CD4-positive, alpha-beta memory T cell (primary cell): Measurements from ENCODE around the gene TMPRSS11F. TPM values are rescaled to one million over a fixed set of nuclear protein-coding genes. Genes with fewer than 3 reads are reported as not detected.
"Not testable (repeated sequence)": the region's sequence is repeated elsewhere in the genome, so short reads cannot be mapped to it uniquely, and the experiment has no call there.

Experiments
- CTCF ChIA-PET: fragments of 350-600 bp; sonication (Branson Sonifier 250); formaldehyde crosslinking; loops from one replicate; lab custom pipeline; 2021; ENCODE audit warnings: inconsistent platforms; ENCODE audit not compliant: partially characterized antibody; lab: Charles Lee
- POLR2A ChIA-PET: fragments of 350-600 bp; sonication (Branson Sonifier 250); formaldehyde crosslinking; loops from one replicate; lab custom pipeline; 2021; ENCODE audit not compliant: partially characterized antibody; lab: Charles Lee
- DNase-seq, 5 donors: peaks; one replicate each; pipeline versions ENCODE4 v3.0.0 to v3.0.0-alpha.2; 2020 to 2022; ENCODE audit warnings: mixed read lengths in 1 of 5
- H3K27ac ChIP-seq: one replicate; pipeline ENCODE4 v1.7.0; 2013; ENCODE audit warnings: low read depth, low read length
- H3K27me3 ChIP-seq: 2 replicates; pipeline ENCODE4 v1.7.0; 2013; ENCODE audit warnings: mild to moderate bottlenecking, low read length, moderate library complexity; ENCODE audit not compliant: insufficient read depth
- H3K36me3 ChIP-seq: 2 replicates; pipeline ENCODE4 v1.7.0; 2013; ENCODE audit warnings: mild to moderate bottlenecking, low read length, moderate library complexity; ENCODE audit not compliant: insufficient read depth
- H3K4me1 ChIP-seq: 2 replicates; pipeline ENCODE4 v1.7.0; 2013; ENCODE audit warnings: mild to moderate bottlenecking, low read length, moderate library complexity; ENCODE audit not compliant: insufficient read depth
- H3K4me3 ChIP-seq, 2 donors: one replicate each; pipeline ENCODE4 v1.7.0; 2013; ENCODE audit warnings: low read length in 2 of 2, mild to moderate bottlenecking in 1 of 2
- H3K9me3 ChIP-seq, 2 donors: one replicate each; pipeline ENCODE4 v1.7.0; 2013; ENCODE audit warnings: low read length in 2 of 2, control low read depth in 1 of 2; ENCODE audit not compliant: control insufficient read depth in 1 of 2
- H3K27ac Mint-ChIP-seq, 7 donors: one replicate each; pipeline ENCODE4 v1.8.0; 2020 to 2021; ENCODE audit warnings: mixed read lengths in 7 of 7, mild to moderate bottlenecking in 6 of 7, inconsistent platforms in 3 of 7, moderate library complexity in 3 of 7
- H3K27me3 Mint-ChIP-seq, 2 donors: one replicate each; pipeline ENCODE4 v1.8.0; 2020 to 2021; ENCODE audit warnings: mixed read lengths in 2 of 2
- H3K36me3 Mint-ChIP-seq, 2 donors: one replicate each; pipeline ENCODE4 v1.8.0; 2020 to 2021; ENCODE audit warnings: mixed read lengths in 2 of 2, inconsistent platforms in 1 of 2, mild to moderate bottlenecking in 1 of 2
- H3K4me1 Mint-ChIP-seq, 4 donors: one replicate each; pipeline ENCODE4 v1.8.0; 2020 to 2021; ENCODE audit warnings: mixed read lengths in 4 of 4, mild to moderate bottlenecking in 1 of 4
- H3K4me3 Mint-ChIP-seq, 8 donors: one replicate each; pipeline ENCODE4 v1.8.0; 2020 to 2021; ENCODE audit warnings: mixed read lengths in 8 of 8, mild to moderate bottlenecking in 7 of 8, moderate library complexity in 6 of 8, inconsistent platforms in 3 of 8
- H3K9me3 Mint-ChIP-seq, 8 donors: one replicate each; pipeline ENCODE4 v1.8.0; 2020 to 2021; ENCODE audit warnings: mixed read lengths in 8 of 8, mild to moderate bottlenecking in 5 of 8, inconsistent platforms in 3 of 8, moderate library complexity in 1 of 8
- intact Hi-C: fragments of 100-400 bp; cut with micrococcal nuclease; formaldehyde crosslinking; loops from one replicate; pipeline ENCODE4 v1.15.1; 2023
- polyA plus RNA-seq, 2 donors: library from polyadenylated mRNA; unstranded; fragments of 300-500 nt; fragmentation: Illumina TruSeq; gene quantifications; one replicate each; pipeline ENCODE4 v1.2.3, GENCODE V29; 2021
- total RNA-seq, 2 experiments: library from RNA; stranded (reverse); gene quantifications; one replicate each; pipeline ENCODE4 v1.2.3, GENCODE V29; 2021

Gene TMPRSS11F
- total RNA-seq: not detected
- polyA plus RNA-seq: not detected

GRCh38 chr4:68129793-68130192 lies at the start of gene TMPRSS11F:
Gene TMPRSS11F, minus strand, starts transcription at chr4:68129869. Its CDS starts 49 bp downstream, at chr4:68129820.
- Histone ChIP-seq H3K27ac (no peak within 1 kb of the TSS), H3K4me1 (no peaks in the 10 kb centered on the region), H3K9me3 (no peaks in the 10 kb centered on the region), H3K36me3 (no peaks in the 10 kb centered on the region), H3K4me3 (no peak within 1 kb of the TSS), H3K27me3 (no peaks in the 10 kb centered on the region)
- Mint-ChIP-seq H3K27ac (no peak within 1 kb of the TSS), H3K36me3 (no peaks in the 10 kb centered on the region), H3K27me3 (peaks cover 0 to 3% of the 10 kb centered on the region in 2 donors), H3K4me1 (no peaks in the 10 kb centered on the region), H3K4me3 (no peak within 1 kb of the TSS), H3K9me3 (peaks cover 2 to 19% (median 6%) of the 10 kb centered on the region in 8 donors)
- ChIA-PET POLR2A (no interaction called here), CTCF (no interaction called here)
- no peak for DNase-seq
- intact Hi-C loops: no loop called here

- no peaks in the 10 kb centered on the region for H3K36me3 ChIP-seq
- Mint-ChIP-seq H3K4me3 (no peak overlapping the region), H3K9me3 (no peaks in the 10 kb centered on the region), H3K27ac (no peak overlapping the region), H3K27me3 (peaks cover 3 to 4% of the 10 kb centered on the region in 2 donors), H3K36me3 (no peaks in the 10 kb centered on the region), H3K4me1 (peaks cover 0 to 2% (median under 1%) of the 10 kb centered on the region in 4 donors)
- intact Hi-C loops: loop anchor here (5.0 to 10.0 kb wide), 3 partner anchors 192 to 1090 kb away; no protein-coding TSS in a partner anchor
- no peaks in the 10 kb centered on the region for H3K27me3 ChIP-seq
- no peak for DNase-seq
- H3K9me3 ChIP-seq: no peaks in the 10 kb centered on the region
- no peaks in the 10 kb centered on the region for H3K4me1 ChIP-seq
- ChIA-PET CTCF (interaction anchor here (0.8 kb wide), 1 partner anchor 627 kb away, joined by 3 read pairs; no protein-coding TSS in a partner anchor), POLR2A (no interaction called here)
- H3K27ac ChIP-seq: no peak overlapping the region
- no peak overlapping the region for H3K4me3 ChIP-seq
Observed at GRCh38 chr4:68176904-68177303, 47.2 kb upstream of the TMPRSS11F start.

DNA sequence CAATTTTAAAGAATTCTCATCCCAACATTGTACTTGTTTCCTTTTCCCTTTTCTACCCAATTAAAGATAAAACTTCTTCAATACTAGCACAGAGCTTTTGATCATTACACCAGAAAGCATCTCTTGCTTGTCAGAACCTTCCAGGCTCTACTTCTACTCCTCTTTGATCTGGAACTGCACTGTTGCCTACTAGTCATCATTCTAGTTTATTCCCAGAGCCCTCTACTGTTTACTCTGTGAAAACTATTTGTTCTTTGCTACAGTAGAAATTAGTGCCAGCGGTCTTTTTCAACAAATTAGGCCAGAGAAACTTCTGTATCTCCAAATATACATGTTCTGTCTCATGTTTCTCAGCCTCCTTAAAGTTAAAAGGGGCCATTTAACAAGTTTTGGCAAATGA lies 46.8 kb upstream of the TMPRSS11F start:
- Histone ChIP-seq H3K4me3 (no peak overlapping the region), H3K36me3 (no peaks in the 10 kb centered on the region), H3K4me1 (no peaks in the 10 kb centered on the region), H3K9me3 (no peaks in the 10 kb centered on the region), H3K27me3 (no peaks in the 10 kb centered on the region), H3K27ac (no peak overlapping the region)
- ChIA-PET POLR2A (no interaction called here), CTCF (interaction anchor here (0.8 to 1.1 kb wide), 3 partner anchors 8 to 678 kb away, joined by 3 read pairs; no protein-coding TSS in a partner anchor)
- intact Hi-C loops: loop anchor here (5.0 to 10.0 kb wide), 3 partner anchors 192 to 1089 kb away; no protein-coding TSS in a partner anchor
- Mint-ChIP-seq H3K4me1 (peaks cover 0 to 2% (median under 1%) of the 10 kb centered on the region in 4 donors), H3K36me3 (no peaks in the 10 kb centered on the region), H3K4me3 (no peak overlapping the region), H3K27me3 (peaks cover 3 to 4% of the 10 kb centered on the region in 2 donors), H3K9me3 (no peaks in the 10 kb centered on the region), H3K27ac (no peak overlapping the region)
- DNase-seq: no peak

GRCh38 chr4:68175562-68176155 lies 46.0 kb upstream of the TMPRSS11F start:
- Histone ChIP-seq H3K4me3 (no peak overlapping the region), H3K27me3 (no peaks in the 10 kb centered on the region), H3K9me3 (no peaks in the 10 kb centered on the region), H3K4me1 (no peaks in the 10 kb centered on the region), H3K36me3 (no peaks in the 10 kb centered on the region), H3K27ac (no peak overlapping the region)
- Mint-ChIP-seq H3K27ac (no peak overlapping the region), H3K4me3 (no peak overlapping the region), H3K27me3 (peaks cover 3 to 4% of the 10 kb centered on the region in 2 donors), H3K36me3 (no peaks in the 10 kb centered on the region), H3K4me1 (peaks cover 0 to 2% (median under 1%) of the 10 kb centered on the region in 4 donors), H3K9me3 (no peaks in the 10 kb centered on the region)
- ChIA-PET CTCF (interaction anchor here (0.8 to 1.1 kb wide), 3 partner anchors 9 to 677 kb away, joined by 3 read pairs; no protein-coding TSS in a partner anchor), POLR2A (no interaction called here)
- peak in 4 of 5 donors; percentile 11 to 25 (median 17) for DNase-seq
- intact Hi-C loops: loop anchor here (5.0 to 10.0 kb wide), 3 partner anchors 191 to 1088 kb away; no protein-coding TSS in a partner anchor

DNA sequence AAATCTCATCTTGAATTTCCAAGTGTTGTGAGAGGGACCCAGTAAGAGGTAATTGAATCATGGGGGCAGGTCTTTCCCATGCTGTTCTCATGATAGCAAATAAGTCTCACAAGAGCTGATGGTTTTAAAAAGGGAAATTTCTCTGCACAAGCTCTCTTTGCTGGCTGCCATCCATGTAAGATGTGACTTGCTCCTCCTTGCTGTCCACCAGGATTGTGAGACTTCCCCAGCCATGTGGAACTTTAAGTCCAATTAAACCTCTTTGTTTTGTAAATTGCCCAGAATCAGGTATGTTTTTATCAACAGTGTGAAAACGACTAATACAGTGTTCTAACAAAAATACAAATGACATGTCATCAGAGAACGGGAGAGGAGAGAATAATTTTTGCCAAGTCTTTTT lies 44.7 kb upstream of the TMPRSS11F start:
- H3K4me1 ChIP-seq, POLR2A ChIA-PET, DNase-seq, H3K9me3 Mint-ChIP-seq, H3K27me3 ChIP-seq, H3K4me3 ChIP-seq, H3K27ac Mint-ChIP-seq, H3K36me3 Mint-ChIP-seq, H3K27me3 Mint-ChIP-seq, H3K36me3 ChIP-seq, H3K27ac ChIP-seq, H3K9me3 ChIP-seq, H3K4me3 Mint-ChIP-seq, H3K4me1 Mint-ChIP-seq: not testable (repeated sequence)
- intact Hi-C loops: loop anchor here (10.0 kb wide), 1 partner anchor 190 kb away; no protein-coding TSS in a partner anchor
- CTCF ChIA-PET: interaction anchor here (1.4 kb wide), 1 partner anchor 10 kb away, joined by 5 read pairs; no protein-coding TSS in a partner anchor

DNA sequence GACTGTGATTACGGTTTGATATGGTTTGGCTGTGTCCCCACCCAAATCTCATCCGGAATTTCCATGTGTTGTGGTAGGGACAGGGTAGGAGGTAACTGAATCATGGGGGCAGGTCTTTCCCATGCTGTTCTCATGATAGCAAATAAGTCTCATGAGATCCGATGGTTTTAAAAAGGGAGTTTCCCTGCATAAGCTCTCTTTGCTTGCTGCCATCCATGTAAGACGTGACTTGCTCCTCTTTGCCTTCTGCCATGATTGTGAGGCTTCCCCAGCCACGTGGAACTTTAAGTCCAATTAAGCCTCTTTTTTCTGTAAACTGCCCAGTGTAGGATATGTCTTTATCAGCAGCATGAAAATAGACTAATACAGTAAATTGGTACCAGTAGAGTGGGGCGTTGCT lies 42.5 kb upstream of the TMPRSS11F start:
- intact Hi-C loops: loop anchor here (10.0 kb wide), 1 partner anchor 187 kb away; no protein-coding TSS in a partner anchor
- H3K9me3 Mint-ChIP-seq: not testable (repeated sequence)

GRCh38 chr4:68167706-68168105 lies 38.0 kb upstream of the TMPRSS11F start:
- no peaks in the 10 kb centered on the region for H3K27me3 ChIP-seq
- Mint-ChIP-seq H3K9me3 (peaks cover 0 to 2% (median 0%) of the 10 kb centered on the region in 8 donors), H3K27me3 (peaks cover 4 to 7% of the 10 kb centered on the region in 2 donors), H3K4me1 (no peaks in the 10 kb centered on the region), H3K27ac (no peak overlapping the region), H3K36me3 (no peaks in the 10 kb centered on the region), H3K4me3 (no peak overlapping the region)
- intact Hi-C loops: no loop called here
- H3K27ac ChIP-seq: no peak overlapping the region
- no peaks in the 10 kb centered on the region for H3K9me3 ChIP-seq
- H3K36me3 ChIP-seq: no peaks in the 10 kb centered on the region
- POLR2A ChIA-PET: no interaction called here
- no peaks in the 10 kb centered on the region for H3K4me1 ChIP-seq
- CTCF ChIA-PET: no interaction called here
- no peak for DNase-seq
- no peak overlapping the region for H3K4me3 ChIP-seq

More for the DNA sequence above, 42.5 kb upstream of the TMPRSS11F start:
- POLR2A ChIA-PET, H3K36me3 ChIP-seq, H3K27me3 Mint-ChIP-seq, H3K4me3 ChIP-seq, H3K27me3 ChIP-seq, H3K36me3 Mint-ChIP-seq, H3K4me1 ChIP-seq, H3K4me1 Mint-ChIP-seq, H3K9me3 ChIP-seq, H3K4me3 Mint-ChIP-seq, H3K27ac ChIP-seq, DNase-seq, CTCF ChIA-PET: not testable (repeated sequence)
- peak overlapping the region in 1 of 7 donors; percentile 26 for H3K27ac Mint-ChIP-seq
